Measurements from ENCODE around the gene MORF4L1.

Gene MORF4L1

DNA sequence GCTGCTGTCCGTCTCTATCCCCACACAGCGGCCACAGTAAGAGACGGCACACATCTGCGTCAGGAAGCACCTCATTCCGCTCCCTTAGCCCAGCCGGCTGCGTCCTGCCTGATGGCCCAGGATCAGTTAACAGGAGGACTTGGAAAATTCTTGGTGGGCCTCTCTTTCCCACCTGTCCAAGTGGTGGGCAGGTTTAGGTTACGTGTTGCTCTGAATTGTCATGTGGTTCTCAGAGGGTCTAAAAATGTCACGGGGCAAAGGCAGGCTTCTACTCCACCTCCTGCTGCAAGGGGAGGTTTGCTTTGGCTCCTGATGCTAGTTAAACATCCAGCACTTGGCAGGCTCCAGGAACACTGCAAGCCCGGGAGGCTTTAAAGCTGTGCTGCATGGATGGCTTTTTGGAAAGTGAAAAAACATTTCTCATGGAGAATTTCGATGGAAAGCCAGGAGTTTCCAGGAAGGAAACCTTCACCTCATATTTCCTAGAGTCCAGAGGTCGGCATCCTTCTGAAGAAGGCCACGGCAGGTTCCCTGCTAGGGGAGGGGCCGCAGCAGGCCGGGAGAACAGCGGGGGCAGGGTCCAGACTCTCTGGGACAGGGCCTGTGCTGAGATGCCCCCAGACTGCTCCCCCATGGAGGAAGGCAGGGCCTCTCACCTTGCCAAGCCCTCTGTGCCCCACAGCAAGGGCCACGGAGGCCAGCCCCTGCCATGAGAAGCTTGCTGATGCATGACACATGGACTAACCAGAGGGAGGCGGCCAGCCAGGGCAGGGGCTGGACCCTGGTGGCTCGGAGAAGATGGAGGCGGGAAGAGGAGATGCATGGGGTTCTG lies 61.3 kb downstream of the MORF4L1 start:
- Histone ChIP-seq H3K9me2 (ENCODE audit: low read depth, low read length) (no peaks in the 10 kb centered on the region), H3K4me3 (ENCODE audit: low read depth, low read length, poor library complexity, severe bottlenecking) (no peak overlapping the region), H3K36me3 (ENCODE audit: insufficient read depth, low read length) (peaks cover 44% of the 10 kb centered on the region), H3K4me1 (ENCODE audit: insufficient read depth, low read length, severe bottlenecking) (peaks cover 13% of the 10 kb centered on the region), H3K27ac (ENCODE audit: low read depth, low read length, poor library complexity, severe bottlenecking) (no peak overlapping the region), H3K4me2 (ENCODE audit: low read length) (no peak overlapping the region), H3K9ac (ENCODE audit: low read length) (no peak overlapping the region), H4K20me1 (ENCODE audit: insufficient read depth, low read length) (no peaks in the 10 kb centered on the region), H2AFZ (ENCODE audit: low read length) (no peak overlapping the region), H3K79me2 (ENCODE audit: insufficient read depth, low read length) (no peaks in the 10 kb centered on the region), H3K9me3 (ENCODE audit: low read length) (no peaks in the 10 kb centered on the region), H3F3A (ENCODE audit: insufficient read depth, low read length) (no peaks in the 10 kb centered on the region; the same call in 1 of the 2 replicates), H3K27me3 (ENCODE audit: insufficient read depth, low read length) (no peaks in the 10 kb centered on the region)
- TF ChIP-seq, protein P1, sequence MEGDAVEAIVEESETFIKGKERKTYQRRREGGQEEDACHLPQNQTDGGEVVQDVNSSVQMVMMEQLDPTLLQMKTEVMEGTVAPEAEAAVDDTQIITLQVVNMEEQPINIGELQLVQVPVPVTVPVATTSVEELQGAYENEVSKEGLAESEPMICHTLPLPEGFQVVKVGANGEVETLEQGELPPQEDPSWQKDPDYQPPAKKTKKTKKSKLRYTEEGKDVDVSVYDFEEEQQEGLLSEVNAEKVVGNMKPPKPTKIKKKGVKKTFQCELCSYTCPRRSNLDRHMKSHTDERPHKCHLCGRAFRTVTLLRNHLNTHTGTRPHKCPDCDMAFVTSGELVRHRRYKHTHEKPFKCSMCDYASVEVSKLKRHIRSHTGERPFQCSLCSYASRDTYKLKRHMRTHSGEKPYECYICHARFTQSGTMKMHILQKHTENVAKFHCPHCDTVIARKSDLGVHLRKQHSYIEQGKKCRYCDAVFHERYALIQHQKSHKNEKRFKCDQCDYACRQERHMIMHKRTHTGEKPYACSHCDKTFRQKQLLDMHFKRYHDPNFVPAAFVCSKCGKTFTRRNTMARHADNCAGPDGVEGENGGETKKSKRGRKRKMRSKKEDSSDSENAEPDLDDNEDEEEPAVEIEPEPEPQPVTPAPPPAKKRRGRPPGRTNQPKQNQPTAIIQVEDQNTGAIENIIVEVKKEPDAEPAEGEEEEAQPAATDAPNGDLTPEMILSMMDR (IDR thresholded peaks at IDR 0.05; ENCODE audit: low read length): no peak
- TF ChIP-seq EZH2 (IDR thresholded peaks at IDR 0.05; ENCODE audit: borderline replicate concordance, low read length): no peak

DNA sequence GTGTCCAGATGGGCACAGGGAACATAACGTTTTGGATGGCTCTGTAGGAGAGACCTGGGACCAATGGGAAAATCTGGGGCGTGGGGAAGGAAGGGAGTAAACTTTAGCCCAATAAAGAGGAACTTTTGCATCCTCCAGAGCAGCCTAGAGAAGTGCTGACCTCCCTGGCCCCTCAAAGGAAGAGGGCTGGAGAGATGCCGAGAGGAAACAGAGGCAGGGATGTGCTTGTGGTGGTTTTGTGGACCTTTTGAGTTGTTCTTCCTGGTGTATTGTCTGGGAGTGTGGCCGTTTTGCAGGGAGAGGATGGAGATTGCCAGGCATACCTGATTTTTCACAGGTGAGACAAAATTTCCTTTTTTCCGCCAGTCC lies 61.9 kb downstream of the MORF4L1 start:
- no peak overlapping the region for H2AFZ ChIP-seq (ENCODE audit: low read length)
- no peaks in the 10 kb centered on the region for H3K9me2 ChIP-seq (ENCODE audit: low read depth, low read length)
- no peak overlapping the region for H3K27ac ChIP-seq (ENCODE audit: low read depth, low read length, poor library complexity, severe bottlenecking)
- H3F3A ChIP-seq (ENCODE audit: insufficient read depth, low read length): no peaks in the 10 kb centered on the region; the same call in 1 of the 2 replicates
- no peak overlapping the region for H3K4me3 ChIP-seq (ENCODE audit: low read depth, low read length, poor library complexity, severe bottlenecking)
- H3K79me2 ChIP-seq (ENCODE audit: insufficient read depth, low read length): no peaks in the 10 kb centered on the region
- no peaks in the 10 kb centered on the region for H4K20me1 ChIP-seq (ENCODE audit: insufficient read depth, low read length)
- no peak for TF ChIP-seq EZH2 (IDR thresholded peaks at IDR 0.05; ENCODE audit: borderline replicate concordance, low read length)
- TF ChIP-seq, protein P1 (IDR thresholded peaks at IDR 0.05; ENCODE audit: low read length): no peak
- no peaks in the 10 kb centered on the region for H3K27me3 ChIP-seq (ENCODE audit: insufficient read depth, low read length)
- H3K4me1 ChIP-seq (ENCODE audit: insufficient read depth, low read length, severe bottlenecking): peaks cover 19% of the 10 kb centered on the region
- H3K36me3 ChIP-seq (ENCODE audit: insufficient read depth, low read length): peaks cover 44% of the 10 kb centered on the region
- H3K9ac ChIP-seq (ENCODE audit: low read length): no peak overlapping the region
- H3K4me2 ChIP-seq (ENCODE audit: low read length): no peak overlapping the region
- H3K9me3 ChIP-seq (ENCODE audit: low read length): no peaks in the 10 kb centered on the region

DNA sequence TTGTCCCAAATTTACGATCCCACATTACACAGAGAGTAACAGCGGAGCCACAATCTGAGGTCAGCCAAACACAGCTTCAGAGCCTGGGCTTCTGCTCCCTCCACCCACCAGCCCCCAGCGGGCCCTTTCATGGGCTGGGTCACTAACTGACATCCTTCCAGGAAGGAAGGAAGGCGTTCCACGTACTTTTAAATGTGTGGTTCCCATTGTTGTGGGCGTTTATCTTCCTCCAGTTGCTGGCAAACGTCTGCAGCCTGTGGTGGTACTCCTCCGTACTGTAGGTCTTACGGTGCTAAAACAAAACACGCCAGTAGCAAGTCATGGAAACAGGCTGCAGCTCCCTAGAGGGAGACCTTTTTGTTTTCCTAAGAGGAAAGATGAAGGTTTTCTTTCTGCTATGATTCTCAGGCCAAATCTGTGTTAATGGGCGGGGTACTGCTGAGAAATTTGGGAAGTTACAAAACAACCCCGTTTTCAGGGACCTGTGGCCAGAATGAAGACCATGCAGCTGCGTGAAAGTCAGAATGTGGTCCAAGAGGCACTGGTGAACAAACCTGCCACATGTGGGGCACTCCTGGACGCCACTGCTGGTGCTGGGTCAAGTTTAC lies 64.5 kb downstream of the MORF4L1 start:
- TF ChIP-seq, protein P1 (IDR thresholded peaks at IDR 0.05; ENCODE audit: low read length): no peak
- no peak for TF ChIP-seq EZH2 (IDR thresholded peaks at IDR 0.05; ENCODE audit: borderline replicate concordance, low read length)

More for the DNA sequence above, 64.5 kb downstream of the MORF4L1 start:
- Histone ChIP-seq H3K4me2 (ENCODE audit: low read length) (no peak overlapping the region), H3K27me3 (ENCODE audit: insufficient read depth, low read length) (no peaks in the 10 kb centered on the region), H3K4me3 (ENCODE audit: low read depth, low read length, poor library complexity, severe bottlenecking) (no peak overlapping the region), H3K27ac (ENCODE audit: low read depth, low read length, poor library complexity, severe bottlenecking) (peak overlapping the region; percentile 78), H3K79me2 (ENCODE audit: insufficient read depth, low read length) (no peaks in the 10 kb centered on the region), H3F3A (ENCODE audit: insufficient read depth, low read length) (no peaks in the 10 kb centered on the region; the same call in 1 of the 2 replicates), H3K9me3 (ENCODE audit: low read length) (no peaks in the 10 kb centered on the region), H3K9ac (ENCODE audit: low read length) (no peak overlapping the region), H3K4me1 (ENCODE audit: insufficient read depth, low read length, severe bottlenecking) (peaks cover 32% of the 10 kb centered on the region), H3K9me2 (ENCODE audit: low read depth, low read length) (no peaks in the 10 kb centered on the region), H4K20me1 (ENCODE audit: insufficient read depth, low read length) (no peaks in the 10 kb centered on the region), H2AFZ (ENCODE audit: low read length) (no peak overlapping the region), H3K36me3 (ENCODE audit: insufficient read depth, low read length) (peaks cover 44% of the 10 kb centered on the region)

All from OCI-LY1 (cell line).